NB4 (cell line): ENCODE measurements around the gene CD300LF.

Experiments used
- DNase-seq: peaks from one replicate; pipeline ENCODE4 v3.0.0; 2010; ENCODE audit warnings: low read depth
- H3K4me3 ChIP-seq: one replicate; pipeline ENCODE4 v1.5.1; 2011; ENCODE audit warnings: mild to moderate bottlenecking, low read depth, low read length, moderate library complexity
- CTCF ChIP-seq: IDR thresholded peaks from one replicate; pipeline ENCODE4 v1.5.1; 2012; ENCODE audit warnings: low read depth, low read length
- MYC ChIP-seq: IDR thresholded peaks from 2 replicates; pipeline ENCODE4 v1.6.1; 2011; ENCODE audit warnings: low read depth, low read length
- POLR2A ChIP-seq: IDR thresholded peaks from 2 replicates; pipeline ENCODE4 v1.6.1; 2011; ENCODE audit warnings: mild to moderate bottlenecking; ENCODE audit not compliant: insufficient read length; ENCODE audit errors: extremely low read depth
- TF ChIP-seq, protein P1 (sequence below): IDR thresholded peaks from 2 replicates; pipeline ENCODE4 v1.6.1; 2011; ENCODE audit warnings: low read depth, low read length

Gene CD300LF

DNA sequence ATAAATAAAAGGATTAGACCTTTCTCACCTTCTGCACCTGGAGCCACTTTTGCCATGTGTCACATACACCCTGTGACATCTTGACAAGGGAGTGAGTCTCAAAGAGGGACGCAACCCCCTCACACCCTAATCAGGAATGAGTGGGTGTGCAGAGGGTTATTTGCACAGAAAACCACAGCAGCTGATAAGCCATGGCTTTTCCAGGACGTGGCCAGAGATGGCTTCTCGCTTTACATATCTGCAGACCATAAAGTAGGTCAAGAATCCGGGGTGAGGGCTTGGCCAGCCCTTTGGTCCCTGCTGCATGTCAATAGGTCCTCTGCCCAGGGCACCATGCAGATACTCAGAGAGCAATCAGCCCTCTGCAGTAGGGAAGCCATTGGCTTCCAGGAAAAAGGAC, 2.4 kb upstream of the CD300LF start:
- TF ChIP-seq, protein P1, sequence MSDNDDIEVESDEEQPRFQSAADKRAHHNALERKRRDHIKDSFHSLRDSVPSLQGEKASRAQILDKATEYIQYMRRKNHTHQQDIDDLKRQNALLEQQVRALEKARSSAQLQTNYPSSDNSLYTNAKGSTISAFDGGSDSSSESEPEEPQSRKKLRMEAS: no peak
- TF ChIP-seq MYC: no peak
- TF ChIP-seq POLR2A: no peak
- no peak for TF ChIP-seq CTCF
- peak; percentile 18 for DNase-seq

GRCh38 chr17:74713171-74713755, 540 bp upstream of the CD300LF start:
- DNase-seq: peak; percentile 43
- TF ChIP-seq POLR2A: no peak
- TF ChIP-seq CTCF: no peak
- no peak for TF ChIP-seq MYC
- TF ChIP-seq, protein P1: no peak
- no peak overlapping the region for H3K4me3 ChIP-seq

More for the DNA sequence above, 2.4 kb upstream of the CD300LF start:
- H3K4me3 ChIP-seq: no peak overlapping the region

DNA sequence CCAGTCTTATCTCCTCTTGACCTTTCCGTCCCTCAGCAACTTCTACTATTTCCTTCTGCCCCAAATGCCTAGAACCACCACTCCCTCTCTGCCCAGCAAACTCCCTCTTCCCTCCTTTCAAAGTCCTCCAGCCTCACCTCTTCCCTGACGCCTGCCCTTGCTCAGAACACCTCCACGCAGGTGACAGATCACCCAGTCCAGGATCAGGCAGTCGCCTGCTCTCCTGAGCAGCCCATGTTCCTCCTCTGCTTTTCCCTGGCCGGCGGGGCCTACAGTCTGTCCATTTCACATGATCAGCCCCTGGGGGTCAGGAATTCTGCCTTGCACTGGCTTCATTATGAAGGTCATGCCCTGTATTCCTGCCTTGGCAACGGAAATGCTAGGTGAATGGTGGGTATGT, 422 bp downstream of the CD300LF start:
- no peak for DNase-seq
- TF ChIP-seq, protein P1: no peak
- TF ChIP-seq POLR2A (no peak), MYC (no peak), CTCF (no peak)
- peak overlapping the region; percentile 47 for H3K4me3 ChIP-seq

DNA sequence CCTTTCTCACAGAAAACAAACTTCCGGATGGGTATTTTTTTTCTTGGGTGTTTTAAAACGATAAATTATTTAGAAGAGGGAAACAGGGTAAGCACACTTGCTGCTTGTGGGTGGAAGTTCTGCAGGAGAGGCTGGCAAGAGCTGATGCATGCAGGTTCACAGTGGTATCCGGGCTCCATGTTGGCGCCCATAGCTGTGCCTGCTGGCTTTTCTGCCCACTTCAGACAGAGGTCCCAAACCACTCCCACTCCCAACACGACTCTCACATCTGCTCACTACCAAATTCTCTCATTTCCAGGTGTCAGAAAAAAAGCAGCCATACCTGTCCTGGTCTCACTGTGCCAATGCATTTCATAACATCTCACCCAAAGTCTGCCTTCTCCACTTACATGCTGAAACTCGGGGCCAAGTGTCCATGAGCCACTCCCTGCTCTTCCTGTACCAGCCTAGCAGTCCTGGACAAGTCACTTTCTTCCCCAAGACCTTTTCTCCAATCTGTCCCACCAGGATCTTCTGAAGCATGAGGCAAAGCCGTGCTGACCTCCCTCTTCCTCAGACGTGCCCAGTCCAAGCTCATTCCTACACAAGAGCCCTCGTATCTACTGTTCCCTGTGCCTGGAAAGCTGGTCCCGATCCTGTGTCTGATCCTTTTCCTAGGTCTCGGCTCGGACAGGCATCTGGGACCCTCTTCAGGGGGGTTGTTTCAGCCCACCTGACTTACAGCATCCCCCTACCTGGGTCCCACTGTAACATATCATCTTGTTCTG, 1.5 kb downstream of the CD300LF start:
- H3K4me3 ChIP-seq: no peak overlapping the region
- TF ChIP-seq, protein P1: no peak
- TF ChIP-seq CTCF: no peak
- TF ChIP-seq POLR2A: no peak
- no peak for TF ChIP-seq MYC
- no peak for DNase-seq

- no peak for TF ChIP-seq MYC
- no peak for TF ChIP-seq POLR2A
- TF ChIP-seq, protein P1: no peak
- TF ChIP-seq CTCF: no peak
These were observed 8.2 kb downstream of the CD300LF start for GRCh38 chr17:74704544-74704943.

More at GRCh38 chr17:74704544-74704943, 8.2 kb downstream of the CD300LF start:
- no peak overlapping the region for H3K4me3 ChIP-seq
- DNase-seq: no peak
